RPMI8226 (cell line): ENCODE data around the gene RAVER1.
"Not testable (repeated sequence)": the region's sequence is repeated elsewhere in the genome, so short reads cannot be mapped to it uniquely, and the experiment has no call there.

Experiments used
- DNase-seq: peaks from one replicate; pipeline ENCODE4 v3.0.0-alpha.2; 2015

Gene RAVER1

GRCh38 chr19:10339977-10340376 lies 6.6 kb upstream of the RAVER1 start:
- DNase-seq, result no peak

- DNase-seq, result peak; percentile 75
These were observed 6.1 kb upstream of the RAVER1 start, which contains the start of gene ICAM3 for GRCh38 chr19:10339380-10339960. TSS of gene ICAM3 (minus strand) at chr19:10339624. CDS start at chr19:10339614, 10 bp downstream.

- DNase-seq, result no peak
These were observed 5.6 kb upstream of the RAVER1 start for GRCh38 chr19:10338940-10339339.

- not testable (repeated sequence) for DNase-seq
These were observed 3.4 kb upstream of the RAVER1 start for GRCh38 chr19:10336725-10337124.

GRCh38 chr19:10335352-10335985 lies 2.1 kb upstream of the RAVER1 start:
- no peak for DNase-seq

DNA sequence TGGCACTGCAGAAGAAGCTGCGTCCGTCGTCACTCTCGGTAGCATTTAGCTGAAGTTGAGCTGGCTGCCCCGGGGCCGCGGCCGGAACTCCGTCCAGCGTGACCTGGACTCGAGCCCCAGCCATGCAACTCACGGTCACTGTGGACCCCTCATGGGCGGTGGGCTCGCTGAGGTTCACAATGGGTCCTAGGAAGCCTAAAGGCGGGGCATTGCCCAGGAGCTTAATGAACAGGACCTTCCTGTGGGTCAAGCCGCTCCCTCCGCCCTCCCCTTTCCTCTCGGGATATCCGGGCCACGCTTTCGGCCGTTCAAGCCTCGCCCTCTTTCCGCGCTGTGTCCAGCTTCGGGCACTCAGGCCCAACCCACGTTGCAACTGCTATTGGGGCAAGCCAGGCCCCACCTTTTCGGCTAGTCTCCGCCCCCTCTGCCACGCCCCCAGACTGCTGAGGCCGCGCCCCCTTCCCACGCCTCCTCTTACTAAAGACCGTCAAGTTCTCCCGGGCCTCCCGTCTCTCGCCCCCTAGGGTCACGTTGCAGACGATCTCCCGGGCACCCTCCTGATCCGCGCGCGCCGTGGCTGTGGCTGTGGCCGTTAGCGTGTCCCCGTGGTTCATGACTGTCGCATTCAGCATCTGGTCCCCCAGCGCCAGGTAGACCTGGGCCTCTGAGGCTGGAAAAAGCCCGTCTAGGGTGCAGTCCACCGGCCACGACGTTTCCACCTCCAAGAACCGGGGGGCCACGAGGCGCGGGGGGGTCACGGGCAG lies 1.4 kb upstream of the RAVER1 start:
- DNase-seq, result no peak

DNA sequence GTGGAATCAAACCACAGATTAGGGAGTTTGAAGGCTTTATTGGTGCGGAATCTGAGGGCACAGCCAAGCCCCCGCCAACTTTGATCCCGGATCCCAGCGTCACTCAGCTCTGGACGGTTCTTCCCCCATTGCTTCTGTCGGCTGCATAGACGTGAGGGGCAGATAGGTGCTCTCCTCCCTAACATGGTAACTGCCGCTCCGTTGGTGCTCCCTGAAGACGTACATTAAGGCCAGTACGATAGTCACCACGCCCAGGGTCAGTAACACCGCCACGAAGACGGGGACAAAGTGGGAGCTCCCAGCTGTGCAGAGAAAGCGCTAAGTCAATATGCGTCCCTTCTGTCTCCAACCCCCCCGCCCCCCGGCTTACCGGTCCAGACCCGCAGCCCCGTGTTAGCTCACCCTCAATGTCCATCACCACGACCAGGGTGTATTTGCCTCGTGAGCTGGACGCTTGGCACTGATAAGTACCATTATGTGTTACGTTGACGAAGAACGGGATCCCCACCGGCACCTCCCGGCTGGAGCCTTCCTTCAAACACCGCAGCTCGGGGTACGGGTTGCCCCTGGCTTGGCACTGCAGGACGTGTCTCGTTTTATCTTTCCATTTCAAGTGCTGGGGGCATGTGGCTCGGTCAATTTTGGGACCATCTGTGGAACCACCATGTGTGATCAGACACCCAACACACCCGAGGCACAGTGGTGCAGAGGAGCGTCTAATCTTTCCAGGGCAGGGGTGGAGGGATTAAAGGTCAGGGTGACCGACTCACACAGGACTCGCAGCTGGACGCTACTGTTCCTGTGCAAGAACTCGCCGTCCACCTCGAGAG lies 644 bp upstream of the RAVER1 start:
- DNase-seq, result no peak

DNA sequence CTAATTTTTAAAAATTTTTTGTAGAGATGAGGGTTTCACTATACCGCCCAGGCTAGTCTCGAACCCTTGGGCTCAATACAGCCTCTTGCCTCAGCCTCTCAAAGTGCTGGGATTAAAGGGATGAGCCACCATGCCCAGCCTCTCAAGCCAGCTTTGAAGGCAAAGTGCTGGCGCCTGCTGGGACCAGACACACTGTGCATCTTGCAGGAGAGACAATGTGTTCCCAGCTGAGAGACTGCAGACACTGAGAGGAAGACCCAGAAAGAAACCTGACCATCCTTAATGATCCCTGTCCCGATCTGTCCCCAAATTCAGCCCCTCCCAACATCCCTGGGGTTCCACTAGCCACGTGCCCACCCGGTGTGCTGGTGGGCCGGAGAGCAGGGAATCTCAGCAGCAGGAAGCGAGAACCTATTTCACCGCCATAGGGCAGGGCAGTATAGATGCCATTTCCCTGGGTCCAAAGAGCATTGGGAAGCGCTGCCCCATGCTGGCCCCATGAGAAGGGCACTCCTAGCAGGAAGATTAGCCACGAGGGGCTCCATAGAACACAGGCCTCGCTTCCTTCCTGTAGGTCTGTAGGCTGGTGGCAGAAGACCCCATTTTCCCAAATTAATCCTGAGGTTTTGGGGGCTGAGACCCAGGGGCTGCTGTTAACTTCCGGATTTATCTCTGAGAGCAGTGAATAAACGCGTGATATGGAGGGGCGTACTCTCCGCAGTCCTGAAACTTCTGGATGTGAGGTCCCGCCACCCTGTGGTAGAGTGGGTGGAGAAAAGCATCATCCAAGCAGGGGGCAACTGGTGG lies 968 bp downstream of the RAVER1 start:
- DNase-seq, result no peak

DNA sequence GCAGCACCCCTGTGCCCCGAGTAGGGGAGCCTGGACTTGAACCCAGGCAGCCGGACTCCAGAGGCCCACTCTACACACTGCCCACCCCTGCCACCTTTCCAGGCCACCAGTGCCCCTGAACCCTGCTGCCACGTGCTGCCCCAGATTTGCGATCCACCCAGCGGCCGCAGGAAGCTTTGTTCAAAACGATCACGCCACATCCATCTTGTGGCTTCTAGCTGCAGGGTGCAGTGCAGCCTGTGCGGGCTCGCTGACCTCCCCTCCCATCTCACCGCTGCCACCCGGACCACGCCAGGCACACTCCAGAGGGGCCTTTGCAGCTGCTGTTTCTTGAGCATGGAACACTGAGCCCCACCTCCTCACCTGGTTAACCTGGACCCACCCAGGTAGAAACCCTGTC lies 3.8 kb downstream of the RAVER1 start:
- DNase-seq, result no peak

DNA sequence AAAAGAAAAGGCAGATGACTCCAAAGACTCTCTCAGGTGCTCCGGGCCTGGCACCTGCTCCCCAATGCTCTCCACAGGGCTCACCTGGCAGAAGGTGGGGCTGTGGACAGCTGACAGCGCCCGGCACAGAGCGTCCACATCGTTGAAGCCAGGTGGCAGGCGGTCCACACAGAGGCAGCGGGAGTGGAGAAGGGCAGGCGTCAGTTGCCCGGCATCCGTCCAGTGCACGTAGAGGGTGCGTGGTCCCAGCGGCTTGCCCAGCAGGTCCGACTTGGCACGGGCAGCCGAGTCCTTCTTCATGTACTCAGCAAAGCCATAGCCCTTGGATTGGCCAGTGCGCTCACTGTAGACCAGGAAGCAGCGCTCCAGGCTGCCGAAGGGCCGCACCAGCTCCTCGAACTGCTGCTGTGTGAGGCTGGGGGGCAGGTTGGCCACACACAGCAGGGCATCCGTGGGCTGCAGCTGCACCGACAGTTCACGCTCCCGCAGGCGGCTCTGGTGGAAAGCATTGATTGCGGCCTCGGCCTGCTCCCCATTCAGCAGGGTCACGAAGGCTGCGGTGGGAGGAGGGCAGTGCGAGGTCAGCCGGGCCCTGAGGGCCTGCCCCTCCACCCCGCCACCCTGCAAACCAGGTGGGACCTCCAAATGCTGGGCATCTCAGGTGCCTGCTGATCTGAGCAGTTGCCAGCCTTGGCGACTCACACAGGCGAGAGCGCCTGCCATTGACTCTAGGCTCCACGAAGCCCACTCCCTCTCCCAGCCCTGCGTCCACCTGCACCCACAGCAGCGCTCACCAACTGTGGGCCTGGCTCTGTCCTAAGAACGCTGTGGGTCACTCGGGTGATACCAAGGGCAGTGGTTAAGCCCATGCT lies 4.5 kb downstream of the RAVER1 start:
- no peak for DNase-seq

GRCh38 chr19:10327793-10328192 lies 5.5 kb downstream of the RAVER1 start:
- no peak for DNase-seq

DNA sequence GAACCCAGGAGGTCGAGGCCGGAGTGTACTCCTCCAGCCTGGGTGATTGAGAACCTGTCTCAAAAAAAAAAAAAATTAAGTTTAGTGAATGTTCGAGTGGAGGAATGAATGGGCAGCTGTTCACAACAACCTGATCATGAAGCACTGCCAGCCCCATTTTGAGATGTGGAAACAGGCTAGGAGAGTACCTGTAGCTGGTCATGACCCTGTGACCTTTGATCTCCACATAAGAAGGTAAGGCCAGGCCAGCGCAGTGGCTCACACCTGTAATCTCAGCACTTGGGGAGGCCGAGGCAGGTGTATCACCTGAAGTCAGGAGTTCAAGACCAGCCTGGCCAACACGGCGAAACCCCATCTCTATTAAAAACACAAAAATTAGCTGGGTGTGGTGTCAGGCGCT lies 7.6 kb downstream of the RAVER1 start:
- DNase-seq, result no peak

DNA sequence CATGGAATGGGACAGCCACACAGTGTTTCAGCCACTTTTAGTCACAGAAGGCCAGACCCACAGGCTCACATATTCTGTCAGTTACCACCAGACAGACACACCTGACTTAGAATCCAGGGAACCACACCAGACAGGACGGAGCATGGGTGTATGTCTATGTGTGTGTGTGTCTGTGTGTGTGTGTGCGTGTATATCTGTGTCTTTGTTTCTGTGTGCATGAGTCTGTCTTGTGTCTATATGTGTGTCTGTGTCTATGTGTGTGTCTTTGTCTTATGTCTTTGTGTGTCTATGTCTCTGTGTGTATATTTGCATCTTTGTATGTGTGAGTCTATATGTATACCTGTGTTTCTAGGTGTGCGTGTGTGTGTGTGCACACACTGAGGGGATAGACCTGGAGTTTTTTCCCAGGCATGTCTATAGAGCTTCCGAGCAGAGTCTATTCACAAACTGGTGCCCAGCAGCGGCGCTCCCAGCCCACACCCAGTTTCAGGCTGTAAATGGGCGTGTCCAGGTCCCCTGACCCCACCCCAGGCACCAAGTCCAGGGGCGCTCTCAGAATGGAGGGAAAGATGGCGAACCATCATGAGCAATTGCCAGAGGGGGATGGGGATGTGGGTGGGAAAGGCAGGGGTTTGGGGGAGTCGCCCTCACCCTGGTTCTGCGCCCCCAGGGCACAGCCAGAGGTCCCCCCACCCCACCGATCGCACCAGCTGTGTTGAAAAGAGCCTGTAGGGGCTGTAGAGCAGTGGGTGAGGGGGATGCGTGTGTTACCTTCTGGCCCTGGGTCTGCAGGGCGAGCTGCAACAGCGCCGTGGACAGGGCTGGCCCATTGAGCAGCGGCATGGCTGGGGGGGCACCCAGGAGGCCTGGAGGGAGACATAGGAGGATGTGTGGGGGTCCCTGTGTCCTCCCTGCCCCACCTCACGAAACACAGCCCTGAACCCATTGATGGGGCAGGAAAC lies 11.2 kb downstream of the RAVER1 start:
- DNase-seq, result no peak

GRCh38 chr19:10321417-10321797 lies 11.9 kb downstream of the RAVER1 start:
- DNase-seq, result no peak

DNA sequence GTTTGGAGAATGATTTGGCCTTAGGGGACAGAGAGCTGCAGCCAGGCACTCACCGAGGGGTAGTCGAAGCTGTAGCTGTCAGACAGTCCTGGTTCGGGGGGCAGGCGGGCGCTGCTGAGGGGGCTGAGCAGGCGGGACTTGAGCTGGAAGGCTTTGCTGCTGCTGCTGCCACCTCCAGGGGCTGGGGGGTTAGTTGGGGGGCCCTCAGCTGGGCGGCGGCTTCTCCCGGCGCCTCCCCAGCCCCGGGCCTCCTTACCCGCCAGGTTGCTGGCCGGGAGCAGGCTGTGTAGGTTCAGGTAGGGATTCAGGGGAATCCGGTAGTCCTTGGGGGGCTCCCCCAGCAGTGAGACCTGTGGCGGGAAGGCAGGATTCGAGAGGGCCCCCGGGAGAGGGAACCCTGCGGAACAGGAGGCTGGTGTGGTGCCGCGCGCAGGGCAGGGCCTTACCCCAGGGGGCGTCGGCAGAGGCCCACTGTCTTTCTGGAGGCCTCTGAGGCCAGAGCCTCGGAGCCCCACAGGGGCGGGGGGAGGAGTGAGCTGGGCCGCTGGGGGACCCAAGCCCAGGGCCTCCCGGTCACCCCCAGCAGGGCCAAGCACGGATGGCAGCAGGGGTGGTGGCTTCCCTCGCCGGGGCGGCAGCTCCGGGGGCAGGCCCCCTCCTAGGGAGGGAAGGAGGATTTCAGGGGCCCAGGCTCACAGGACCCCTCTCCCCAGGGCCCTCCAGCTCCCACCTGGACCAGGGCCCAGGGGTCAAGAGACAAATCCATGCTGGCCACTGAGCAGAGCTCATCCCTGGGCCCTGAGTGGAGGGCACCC lies 12.5 kb downstream of the RAVER1 start:
- no peak for DNase-seq

DNA sequence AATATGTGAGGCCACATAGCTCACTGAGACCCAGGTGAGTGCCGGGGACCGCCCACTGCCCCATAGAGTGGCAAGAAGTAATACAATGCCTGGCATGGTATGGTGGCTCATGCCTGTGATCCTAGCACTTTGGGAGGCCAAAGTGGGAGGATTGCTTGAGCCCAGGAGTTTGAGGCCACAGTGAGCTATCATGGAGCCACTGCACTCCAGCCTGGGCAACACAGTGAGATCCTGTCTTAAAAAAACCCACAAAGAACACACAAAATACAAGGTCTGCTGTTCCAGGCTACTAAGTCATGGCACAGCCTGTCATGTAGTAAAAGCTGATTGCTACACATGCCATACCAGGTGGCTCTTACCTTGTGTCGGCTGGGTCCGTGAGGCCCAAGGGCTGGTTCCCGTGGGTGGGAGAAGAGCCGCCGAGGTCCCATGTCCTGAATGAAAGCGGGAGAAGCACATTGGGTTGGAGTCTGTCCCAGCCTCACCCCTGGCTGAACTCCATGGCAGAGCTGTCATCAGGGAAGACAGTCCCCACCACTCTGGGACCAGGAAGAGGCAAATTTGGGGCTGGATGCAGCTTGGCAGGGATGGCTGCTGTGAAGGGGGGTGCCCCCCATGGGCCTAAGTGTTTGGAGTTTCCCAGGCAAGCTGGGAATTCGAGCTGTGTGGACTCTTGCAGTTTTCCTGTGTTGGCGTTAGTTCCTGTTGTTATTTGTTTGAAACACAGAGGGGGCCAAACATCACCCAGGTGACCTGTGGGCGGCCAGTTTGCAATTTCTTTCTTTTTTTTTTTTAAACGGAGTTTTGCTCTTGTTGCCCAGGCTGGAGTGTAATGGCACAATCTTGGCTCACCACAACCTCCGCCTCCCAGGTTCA lies 14.3 kb downstream of the RAVER1 start:
- DNase-seq, result no peak

- no peak for DNase-seq
These were observed 15.4 kb downstream of the RAVER1 start for GRCh38 chr19:10317857-10318462.
